GM19238 (cell line): Measurements from ENCODE around the gene FOXL2.

Experiments used
- DNase-seq: peaks from one replicate; pipeline ENCODE4 v3.0.0; 2011; ENCODE audit warnings: low spot score; ENCODE audit not compliant: insufficient read length

The FOXL2 gene

DNA sequence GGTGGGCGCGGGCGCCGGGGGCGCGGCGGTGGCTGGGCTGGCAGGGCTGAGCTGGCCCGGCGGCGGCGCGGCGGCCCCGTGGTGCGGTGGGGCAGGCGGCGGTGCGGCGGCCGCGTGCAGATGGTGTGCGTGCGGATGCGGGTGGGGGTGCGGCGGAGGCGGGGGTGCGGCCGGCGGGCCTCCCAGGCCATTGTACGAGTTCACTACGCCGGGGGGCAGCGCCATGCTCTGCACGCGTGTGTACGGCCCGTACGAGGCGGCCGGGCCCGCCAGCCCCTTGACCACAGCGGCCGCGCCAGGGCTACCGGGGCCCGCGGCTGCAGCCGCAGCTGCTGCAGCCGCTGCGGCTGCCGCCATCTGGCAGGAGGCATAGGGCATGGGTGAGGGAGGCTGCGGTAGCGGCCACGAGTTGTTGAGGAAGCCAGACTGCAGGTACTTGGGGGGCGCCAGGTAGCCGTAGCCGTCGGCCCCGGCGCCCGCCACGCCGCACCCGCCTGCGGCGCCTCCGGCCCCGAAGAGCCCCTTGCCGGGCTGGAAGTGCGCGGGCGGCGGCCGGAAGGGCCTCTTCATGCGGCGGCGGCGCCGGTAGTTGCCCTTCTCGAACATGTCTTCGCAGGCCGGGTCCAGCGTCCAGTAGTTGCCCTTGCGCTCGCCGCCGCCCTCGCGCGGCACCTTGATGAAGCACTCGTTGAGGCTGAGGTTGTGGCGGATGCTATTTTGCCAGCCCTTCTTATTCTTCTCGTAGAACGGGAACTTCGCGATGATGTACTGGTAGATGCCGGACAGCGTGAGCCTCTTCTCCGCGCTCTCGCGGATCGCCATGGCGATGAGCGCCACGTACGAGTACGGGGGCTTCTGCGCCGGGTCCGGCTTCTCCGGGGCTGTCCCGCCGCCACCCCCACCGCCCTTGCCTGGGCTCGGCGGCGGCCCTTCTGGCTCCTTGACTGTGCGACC lies 951 bp downstream of the FOXL2 start:
- DNase-seq: no peak

GRCh38 chr3:138944929-138945708 lies 1.8 kb downstream of the FOXL2 start:
- no peak for DNase-seq

GRCh38 chr3:138944654-138944928 lies 2.3 kb downstream of the FOXL2 start:
- no peak for DNase-seq

GRCh38 chr3:138943724-138944653 lies 2.9 kb downstream of the FOXL2 start:
- DNase-seq: no peak

GRCh38 chr3:138942861-138943623 lies 3.9 kb downstream of the FOXL2 start:
- no peak for DNase-seq

DNA sequence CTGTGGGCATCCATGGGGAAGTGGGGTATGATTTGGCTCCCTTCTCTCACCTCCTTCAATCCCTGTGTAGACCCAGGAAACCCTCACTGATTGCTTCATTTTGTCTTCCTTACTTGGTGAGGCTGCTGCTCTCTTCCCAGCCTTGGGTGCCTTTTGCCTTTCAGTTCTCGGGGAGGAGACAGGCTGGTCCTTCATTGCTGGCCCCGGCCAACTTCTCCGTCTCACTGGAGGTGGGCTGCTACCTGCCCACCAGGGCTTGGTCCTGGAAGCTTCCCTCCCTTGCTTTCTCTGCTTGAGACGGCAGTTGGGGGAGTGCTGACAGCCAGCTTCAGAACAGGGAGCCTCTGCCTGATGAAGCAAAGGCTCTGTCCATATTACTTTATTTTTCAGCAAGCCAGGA lies 4.7 kb downstream of the FOXL2 start:
- DNase-seq: no peak

- no peak for DNase-seq
These were observed 5.6 kb downstream of the FOXL2 start for GRCh38 chr3:138941259-138941885.

DNA sequence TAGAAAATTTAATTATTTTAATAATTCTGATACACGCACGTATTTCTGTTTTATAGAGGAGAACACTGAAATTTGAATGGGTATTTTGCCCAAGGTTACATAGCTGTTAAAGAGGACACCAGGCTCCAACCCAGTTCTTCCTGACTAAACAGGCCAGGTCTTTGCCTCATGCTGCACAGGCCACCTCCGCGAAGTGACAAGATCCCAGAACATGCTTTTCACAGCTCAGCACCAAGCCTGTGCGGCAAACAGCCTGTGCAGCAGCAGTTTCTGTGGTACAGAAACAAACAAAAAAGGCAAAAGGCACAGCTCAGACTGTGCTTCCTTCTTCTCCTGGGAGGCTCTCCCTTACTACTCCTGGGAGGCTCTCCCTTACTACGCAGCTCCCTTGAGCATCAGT lies 6.5 kb downstream of the FOXL2 start:
- DNase-seq: no peak

GRCh38 chr3:138939561-138940241 lies 7.2 kb downstream of the FOXL2 start:
- no peak for DNase-seq

- no peak for DNase-seq
These were observed 7.9 kb downstream of the FOXL2 start for GRCh38 chr3:138938877-138939560.

- no peak for DNase-seq
These were observed 8.7 kb downstream of the FOXL2 start for GRCh38 chr3:138938056-138938876.

- no peak for DNase-seq
These were observed 9.3 kb downstream of the FOXL2 start for GRCh38 chr3:138937690-138938055.

DNA sequence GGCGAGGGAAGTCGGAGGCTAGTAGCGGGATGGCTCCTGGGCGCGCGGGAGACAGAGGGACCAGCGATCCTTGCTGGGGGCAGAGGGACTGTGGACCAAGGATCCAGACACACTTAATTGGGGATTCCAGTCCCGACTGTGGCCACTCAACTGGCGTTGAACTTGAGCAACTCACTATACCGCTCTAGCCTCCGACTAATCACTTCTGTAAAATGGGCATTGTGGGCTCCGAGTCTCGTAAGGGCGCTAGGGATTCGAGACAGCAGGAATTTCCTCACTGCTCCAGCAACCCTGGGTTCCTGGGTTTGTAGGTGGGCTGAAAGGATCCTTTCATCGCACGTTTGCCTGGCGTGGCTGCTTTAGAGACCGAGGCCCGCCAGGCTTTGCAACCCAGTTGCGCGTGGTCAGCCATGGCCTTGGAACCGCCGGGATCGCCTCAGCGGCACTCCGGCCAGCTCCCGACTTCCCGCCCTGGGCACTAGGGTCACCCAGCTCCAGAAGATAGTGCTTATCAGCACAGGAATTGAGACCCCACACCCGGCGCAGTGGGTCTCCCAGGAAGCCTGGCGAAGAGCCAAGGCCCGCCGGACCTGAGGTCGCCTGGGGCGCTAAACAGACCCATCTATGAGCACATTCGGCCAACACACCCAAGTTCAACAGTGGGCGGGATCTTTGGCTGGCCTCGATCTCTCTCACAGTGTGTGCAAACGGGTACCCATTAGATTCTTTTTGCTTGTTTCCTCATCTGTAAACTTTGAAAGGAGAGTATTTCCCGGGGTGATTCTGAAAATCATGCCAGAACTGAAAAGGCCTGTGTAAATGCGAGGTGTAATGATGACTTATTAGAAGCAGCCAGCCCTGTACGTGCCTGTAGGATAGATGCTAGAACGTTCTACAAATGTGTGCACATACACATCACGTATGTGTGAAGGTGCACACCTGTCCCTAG lies 9.9 kb downstream of the FOXL2 start:
- no peak for DNase-seq

DNA sequence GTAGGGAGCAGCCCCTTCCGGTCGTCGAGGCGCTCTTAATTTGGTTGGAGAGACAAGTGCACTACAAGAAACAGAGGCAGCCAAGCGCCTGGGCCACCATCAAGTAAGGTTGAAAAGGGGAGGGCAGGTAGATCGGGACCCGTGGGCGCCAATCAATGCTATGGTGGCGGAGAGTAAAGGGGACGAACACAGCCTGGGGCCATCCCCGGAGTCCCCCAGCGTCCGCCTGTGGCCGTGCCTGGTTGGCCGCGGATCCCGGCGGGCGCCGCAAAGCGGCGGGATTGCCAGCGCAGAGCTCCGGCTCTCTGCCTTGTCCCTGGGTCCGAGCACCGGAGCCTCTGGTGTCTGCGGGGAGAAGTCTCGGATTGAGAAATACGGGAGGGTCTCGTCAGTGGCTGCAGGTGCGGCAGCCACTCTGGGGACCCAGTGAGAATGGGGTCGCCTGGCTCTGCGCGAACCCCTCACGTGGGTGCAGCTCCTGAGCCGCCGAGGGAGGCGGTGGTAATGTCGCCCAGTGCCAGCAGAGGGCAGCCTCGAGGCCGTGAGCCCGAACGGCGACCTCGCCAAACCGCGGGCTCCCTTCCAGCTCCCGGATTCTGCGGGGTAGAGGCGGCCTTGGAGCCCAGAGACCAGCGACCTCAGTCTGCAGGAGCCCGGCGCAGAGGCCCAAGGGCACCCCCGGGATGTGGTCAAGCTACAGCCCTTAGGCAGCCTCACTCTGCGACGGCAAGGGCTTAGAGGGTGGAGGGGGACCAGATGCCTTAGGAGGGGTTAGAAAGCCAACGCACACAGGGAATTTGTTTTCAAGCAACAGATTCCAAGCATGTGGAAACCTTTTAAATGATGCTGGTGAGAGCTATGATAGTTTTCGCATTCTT lies 10.8 kb downstream of the FOXL2 start:
- DNase-seq: peak; percentile 83

DNA sequence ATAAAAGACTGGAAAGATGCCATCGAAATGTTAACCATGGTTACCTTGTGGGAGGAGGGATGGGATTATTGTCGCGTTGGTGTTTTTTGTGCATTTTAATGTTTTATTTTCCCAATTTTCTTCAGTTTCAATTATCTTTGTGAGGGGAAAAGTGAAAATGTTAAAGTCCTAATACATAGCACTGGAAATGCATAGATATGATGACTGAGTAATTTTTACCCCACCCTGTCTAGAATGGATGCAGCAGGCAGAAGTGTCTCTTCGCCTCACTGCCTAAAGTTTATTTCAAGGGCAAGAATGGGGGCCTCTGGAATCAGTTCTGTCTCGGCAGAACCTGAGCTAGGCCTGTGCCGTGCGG lies 11.5 kb downstream of the FOXL2 start:
- no peak for DNase-seq

DNA sequence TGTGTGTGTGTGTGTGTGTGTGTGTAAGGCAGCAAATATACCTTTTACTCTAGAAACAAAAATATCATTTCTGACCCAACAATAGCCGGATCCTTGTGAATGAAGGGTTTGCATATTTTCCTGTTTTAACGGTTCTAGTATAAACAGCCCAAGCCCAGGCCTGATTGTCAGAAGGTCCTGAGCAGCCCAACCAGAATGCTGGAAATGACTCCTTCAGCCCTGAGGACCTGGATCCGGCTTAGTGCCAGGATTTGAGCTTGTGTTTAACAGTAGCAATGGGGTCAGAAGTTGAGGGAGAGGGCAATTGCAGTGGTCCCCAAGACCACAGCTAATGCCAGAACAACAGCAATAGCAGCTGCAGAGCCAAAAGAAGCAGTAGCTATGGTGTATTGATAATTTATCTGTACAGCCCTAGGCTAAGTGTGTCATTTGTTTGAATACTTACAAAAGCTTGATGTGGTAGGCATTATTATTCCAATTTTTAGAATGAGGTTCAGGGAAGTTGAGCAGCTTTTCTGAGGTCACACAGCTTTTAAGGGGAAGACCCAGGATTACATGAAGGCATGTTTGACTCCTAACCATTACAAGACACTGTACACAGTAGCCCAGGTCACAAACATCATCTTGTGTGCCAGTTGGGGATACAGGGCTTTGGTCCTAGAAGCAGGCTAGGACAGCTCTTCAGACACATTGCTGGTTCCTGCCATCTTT lies 12.8 kb downstream of the FOXL2 start:
- DNase-seq: no peak
